Testis (tissue), 3 donors: ENCODE results near the gene LGALS7B. TPM values are rescaled to one million over a fixed set of nuclear protein-coding genes. Genes with fewer than 3 reads are reported as not detected.

Experiments
- DNase-seq: peaks from one replicate; pipeline ENCODE4 v3.0.0-alpha.2; 2019
- H3K27ac ChIP-seq, 2 donors: fragments of 200-600 bp; sonication (generic); one replicate each; pipeline ENCODE4 v1.5.1; 2019
- H3K27me3 ChIP-seq: fragments of 200-600 bp; sonication (generic); one replicate; pipeline ENCODE4 v1.5.1; 2019
- H3K36me3 ChIP-seq: fragments of 200-600 bp; sonication (generic); one replicate; pipeline ENCODE4 v1.5.1; 2017; ENCODE audit warnings: low read depth; ENCODE audit errors: missing control alignments
- H3K4me1 ChIP-seq: fragments of 200-600 bp; sonication (generic); one replicate; pipeline ENCODE4 v1.5.1; 2019
- H3K4me3 ChIP-seq, 2 donors: fragments of 200-600 bp; sonication (generic); one replicate each; pipeline ENCODE4 v1.5.1; 2017 to 2019
- H3K9me3 ChIP-seq: fragments of 200-600 bp; sonication (generic); one replicate; pipeline ENCODE4 v1.5.1; 2017
- POLR2A ChIP-seq: fragments of 450-650 bp; IDR thresholded peaks from one replicate; pipeline ENCODE4 v1.6.1; 2017; ENCODE audit warnings: antibody characterized with exemption, mild to moderate bottlenecking, moderate library complexity
- WGBS, 2 donors: methylation state at CpG; one replicate each; pipeline ENCODE4 v1.1.5; 2018; 5-methylcytosine and 5-hydroxymethylcytosine counted together
- intact Hi-C: fragments of 100-400 bp; cut with DNase I; formaldehyde crosslinking; loops from one replicate; pipeline ENCODE4 v1.15.1; 2023; ENCODE audit warnings: low total_unique reads
- polyA plus RNA-seq: library from polyadenylated mRNA; stranded (reverse); fragments of 350-450 nt; fragmentation: Illumina TruSeq; extraction: RNeasy Lipid Tissue Mini Kit (QIAGEN cat#74804); gene quantifications from one replicate; pipeline ENCODE4 v1.2.3, GENCODE V29; 2014; ENCODE audit warnings: low read depth, low replicate concordance; ENCODE audit not compliant: insufficient read depth
- total RNA-seq, 2 donors: library from RNA; depleted of rRNA; stranded (reverse); fragments of >200 nt; gene quantifications; one replicate each; pipeline ENCODE4 v1.2.3, GENCODE V29; 2016
- TF ChIP-seq, protein P1 (sequence below), 3 experiments: fragments of 450-650 bp in 2 of 3; fragments of 200-600 bp in 1 of 3; sonication (generic) in 1 of 3; IDR thresholded peaks; one replicate each; pipeline ENCODE4 v1.5.1; 2016 to 2019; ENCODE audit warnings: antibody characterized with exemption in 3 of 3, mild to moderate bottlenecking in 2 of 3, moderate library complexity in 1 of 3

Gene LGALS7B
- total and polyA plus RNA-seq, 3 donors from 2014 or later = 2.3 to 8.1 TPM; not detected in 1

DNA sequence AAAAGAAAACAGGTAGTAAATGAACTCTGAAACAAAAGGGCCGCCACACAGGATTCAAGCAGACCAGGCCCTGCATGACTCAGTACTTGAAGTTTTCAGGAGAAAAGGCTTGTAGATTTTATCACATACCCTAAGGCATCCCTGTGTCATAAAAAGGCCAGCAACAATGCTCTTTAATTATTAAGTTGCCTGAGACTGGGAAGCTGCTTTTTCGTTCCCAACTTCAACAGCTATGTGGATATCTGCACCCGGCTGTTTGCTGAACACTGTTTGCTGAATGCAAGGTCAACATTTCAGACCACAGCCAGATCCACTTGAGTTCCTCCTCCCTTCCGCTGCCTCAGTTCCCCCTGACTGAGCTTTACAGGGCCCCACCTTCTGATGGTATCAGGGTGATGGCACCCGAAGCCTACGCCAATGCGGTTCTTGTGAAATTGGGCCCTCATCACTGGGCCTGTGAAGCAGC is 48.7 kb downstream of the LGALS7B start:
- no peak overlapping the region for H3K27ac ChIP-seq
- no peaks in the 10 kb centered on the region for H3K27me3 ChIP-seq
- H3K36me3 ChIP-seq = peaks cover 3% of the 10 kb centered on the region
- TF ChIP-seq, protein P1, sequence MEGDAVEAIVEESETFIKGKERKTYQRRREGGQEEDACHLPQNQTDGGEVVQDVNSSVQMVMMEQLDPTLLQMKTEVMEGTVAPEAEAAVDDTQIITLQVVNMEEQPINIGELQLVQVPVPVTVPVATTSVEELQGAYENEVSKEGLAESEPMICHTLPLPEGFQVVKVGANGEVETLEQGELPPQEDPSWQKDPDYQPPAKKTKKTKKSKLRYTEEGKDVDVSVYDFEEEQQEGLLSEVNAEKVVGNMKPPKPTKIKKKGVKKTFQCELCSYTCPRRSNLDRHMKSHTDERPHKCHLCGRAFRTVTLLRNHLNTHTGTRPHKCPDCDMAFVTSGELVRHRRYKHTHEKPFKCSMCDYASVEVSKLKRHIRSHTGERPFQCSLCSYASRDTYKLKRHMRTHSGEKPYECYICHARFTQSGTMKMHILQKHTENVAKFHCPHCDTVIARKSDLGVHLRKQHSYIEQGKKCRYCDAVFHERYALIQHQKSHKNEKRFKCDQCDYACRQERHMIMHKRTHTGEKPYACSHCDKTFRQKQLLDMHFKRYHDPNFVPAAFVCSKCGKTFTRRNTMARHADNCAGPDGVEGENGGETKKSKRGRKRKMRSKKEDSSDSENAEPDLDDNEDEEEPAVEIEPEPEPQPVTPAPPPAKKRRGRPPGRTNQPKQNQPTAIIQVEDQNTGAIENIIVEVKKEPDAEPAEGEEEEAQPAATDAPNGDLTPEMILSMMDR (IDR thresholded peaks at IDR 0.05) = no peak
- TF ChIP-seq POLR2A = no peak
- H3K9me3 ChIP-seq = no peaks in the 10 kb centered on the region
- H3K4me3 ChIP-seq = no peak overlapping the region
- H3K4me1 ChIP-seq = peaks cover 3% of the 10 kb centered on the region
- WGBS, 2 donors = 80 to 88% methylated on average over 7 of the region's 7 CpGs
- DNase-seq = no peak
- intact Hi-C loops = no loop called here

DNA sequence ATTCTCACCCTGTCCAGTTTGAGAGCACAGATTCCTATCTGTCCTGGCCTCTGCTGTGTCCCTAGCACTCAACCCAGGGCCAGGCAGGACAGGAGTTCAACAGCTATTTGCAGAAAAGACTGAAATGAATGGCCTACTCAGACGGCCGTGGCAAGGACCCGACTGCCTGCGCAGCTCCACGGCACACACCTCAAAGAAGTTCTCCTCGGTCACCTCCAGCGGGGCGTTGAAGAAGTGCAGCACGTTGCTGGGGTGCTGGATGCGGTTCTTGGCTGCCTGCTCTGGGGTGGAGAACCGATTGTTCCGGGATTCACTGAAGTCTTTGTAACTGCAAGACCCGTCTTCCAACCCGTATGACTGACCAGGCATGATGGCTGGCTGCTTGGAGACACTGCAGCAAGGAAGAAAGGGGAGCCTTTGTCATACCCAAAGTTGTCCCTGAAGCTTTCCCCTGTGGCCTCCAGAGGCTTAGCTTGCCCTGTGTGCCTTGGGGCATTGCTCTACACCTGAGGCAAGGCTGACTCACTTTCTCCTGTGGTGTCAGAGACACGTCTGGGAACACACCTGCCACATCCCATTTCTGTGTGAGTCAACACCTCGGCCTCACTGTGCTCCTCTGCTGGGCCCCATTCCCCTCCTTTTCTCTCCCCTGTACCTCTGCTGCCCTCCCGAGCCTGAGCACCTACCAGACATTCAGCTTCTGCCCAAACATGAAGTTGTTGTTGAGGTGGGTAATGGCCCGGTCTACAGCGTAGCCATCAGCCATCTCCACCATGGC is 49.4 kb downstream of the LGALS7B start:
- no peaks in the 10 kb centered on the region for H3K27me3 ChIP-seq
- no peak overlapping the region for H3K4me3 ChIP-seq
- no peak overlapping the region for H3K27ac ChIP-seq
- no peaks in the 10 kb centered on the region for H3K9me3 ChIP-seq
- no peak for TF ChIP-seq POLR2A
- TF ChIP-seq, protein P1 (IDR thresholded peaks at IDR 0.05) = no peak
- 81 to 87% methylated on average over 5 to 19 of the region's 19 CpGs for WGBS, 2 donors
- peaks cover 3% of the 10 kb centered on the region for H3K4me1 ChIP-seq
- peaks cover 3% of the 10 kb centered on the region for H3K36me3 ChIP-seq
- no peak for DNase-seq
- intact Hi-C loops = no loop called here

DNA sequence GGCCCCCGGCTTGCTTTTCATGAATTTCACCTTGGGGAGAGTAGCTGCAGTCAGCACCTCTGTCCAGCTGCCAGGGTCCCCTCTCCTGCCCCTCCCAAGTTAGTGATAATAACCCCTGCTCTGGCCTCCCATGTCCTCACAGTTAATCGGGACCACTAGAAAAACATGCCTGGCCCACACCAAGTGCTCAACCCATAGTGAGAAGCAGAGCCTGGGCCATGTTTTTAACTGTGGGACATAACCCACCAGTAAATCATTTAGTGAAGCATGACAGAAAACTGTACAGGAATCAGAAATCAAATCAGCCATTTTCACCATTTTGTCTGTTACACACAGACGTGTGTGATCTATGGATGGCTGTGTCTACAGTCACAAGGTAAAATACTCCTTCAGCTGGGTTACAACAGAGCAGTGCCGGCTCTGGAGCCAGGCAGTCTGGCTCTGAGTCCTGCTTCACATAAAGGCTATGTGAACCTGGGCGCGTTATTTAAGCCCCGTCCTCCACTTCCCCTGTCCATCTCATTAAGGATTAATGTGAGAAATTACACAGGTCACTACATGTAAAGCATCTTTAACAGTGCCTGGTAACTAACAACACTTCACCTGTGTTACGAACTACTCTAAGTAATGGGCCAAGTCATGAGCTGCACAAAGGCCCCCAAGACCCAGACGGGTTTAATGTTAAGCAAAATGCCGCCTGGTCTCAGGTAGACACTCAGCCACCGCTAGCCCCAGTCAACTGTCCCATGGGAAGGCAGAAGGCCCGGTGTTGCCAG is 50.2 kb downstream of the LGALS7B start:
- Histone ChIP-seq H3K36me3 (peaks cover 3% of the 10 kb centered on the region), H3K4me3 (no peak overlapping the region), H3K27ac (no peak overlapping the region), H3K27me3 (no peaks in the 10 kb centered on the region), H3K4me1 (peaks cover 3% of the 10 kb centered on the region), H3K9me3 (no peaks in the 10 kb centered on the region)
- intact Hi-C loops = no loop called here
- 85% methylated on average over 12 of the region's 12 CpGs for WGBS, 2 donors
- TF ChIP-seq, protein P1 (IDR thresholded peaks at IDR 0.05) = no peak
- no peak for DNase-seq

DNA sequence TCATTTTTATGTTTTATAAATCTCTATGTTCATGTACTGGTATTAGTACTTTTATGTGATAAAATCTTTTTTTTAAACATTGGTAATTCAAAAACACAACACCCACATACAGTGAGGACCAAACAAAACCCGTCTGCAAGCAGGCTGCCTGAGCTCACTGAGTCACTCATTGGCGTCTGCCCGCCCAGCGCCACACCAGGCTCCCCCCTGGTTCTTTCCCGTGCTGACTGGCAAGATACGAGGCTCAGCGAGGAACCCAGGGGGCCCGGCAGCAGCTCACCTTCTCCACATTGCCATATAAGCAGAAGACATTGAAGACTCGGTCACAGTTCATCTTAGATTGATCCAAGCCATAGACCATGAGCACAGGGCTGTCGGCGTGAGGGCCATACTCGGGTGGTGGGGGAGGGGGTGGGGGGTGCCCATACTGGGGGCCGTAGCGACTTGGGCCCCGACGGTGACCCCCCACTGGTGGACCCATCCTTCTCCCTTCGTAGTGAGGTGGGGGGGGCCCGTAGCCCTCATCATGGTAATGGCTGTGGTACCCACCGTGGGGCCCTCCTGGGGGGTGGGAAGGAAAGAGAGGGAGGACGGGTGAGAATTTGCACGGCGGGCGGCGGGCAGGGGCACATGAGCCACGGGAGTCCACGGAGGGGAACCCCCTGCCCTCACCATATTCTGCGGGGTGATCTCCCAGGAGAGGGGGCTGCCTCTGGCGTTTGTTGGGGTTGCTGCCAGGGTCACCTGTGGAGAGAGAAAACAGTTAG is 51.0 kb downstream of the LGALS7B start:
- H3K9me3 ChIP-seq = no peaks in the 10 kb centered on the region
- peaks cover 3% of the 10 kb centered on the region for H3K4me1 ChIP-seq
- DNase-seq = no peak
- H3K27me3 ChIP-seq = no peaks in the 10 kb centered on the region
- WGBS, 2 donors = 80 to 83% methylated on average over 20 to 28 of the region's 28 CpGs
- peak overlapping the region in 1 of 2 donors; percentile 14 for H3K27ac ChIP-seq
- TF ChIP-seq, protein P1 (IDR thresholded peaks at IDR 0.05) = no peak
- no peak for TF ChIP-seq POLR2A
- H3K4me3 ChIP-seq = no peak overlapping the region
- H3K36me3 ChIP-seq = peaks cover 3% of the 10 kb centered on the region
- intact Hi-C loops = no loop called here
